CD4-positive, alpha-beta memory T cell (primary cell): Measurements from ENCODE around the gene ELOA2. TPM values are rescaled to one million over a fixed set of nuclear protein-coding genes. Genes with fewer than 3 reads are reported as not detected.
"Not testable (repeated sequence)": the region's sequence is repeated elsewhere in the genome, so short reads cannot be mapped to it uniquely, and the experiment has no call there.

Experiments used
- CTCF ChIA-PET: fragments of 350-600 bp; sonication (Branson Sonifier 250); formaldehyde crosslinking; loops from one replicate; lab custom pipeline; 2021; ENCODE audit warnings: inconsistent platforms; ENCODE audit not compliant: partially characterized antibody; lab: Charles Lee
- POLR2A ChIA-PET: fragments of 350-600 bp; sonication (Branson Sonifier 250); formaldehyde crosslinking; loops from one replicate; lab custom pipeline; 2021; ENCODE audit not compliant: partially characterized antibody; lab: Charles Lee
- DNase-seq, 5 donors: peaks; one replicate each; pipeline versions ENCODE4 v3.0.0 to v3.0.0-alpha.2; 2020 to 2022; ENCODE audit warnings: mixed read lengths in 1 of 5
- H3K27ac ChIP-seq: one replicate; pipeline ENCODE4 v1.7.0; 2013; ENCODE audit warnings: low read depth, low read length
- H3K27me3 ChIP-seq: 2 replicates; pipeline ENCODE4 v1.7.0; 2013; ENCODE audit warnings: mild to moderate bottlenecking, low read length, moderate library complexity; ENCODE audit not compliant: insufficient read depth
- H3K36me3 ChIP-seq: 2 replicates; pipeline ENCODE4 v1.7.0; 2013; ENCODE audit warnings: mild to moderate bottlenecking, low read length, moderate library complexity; ENCODE audit not compliant: insufficient read depth
- H3K4me1 ChIP-seq: 2 replicates; pipeline ENCODE4 v1.7.0; 2013; ENCODE audit warnings: mild to moderate bottlenecking, low read length, moderate library complexity; ENCODE audit not compliant: insufficient read depth
- H3K4me3 ChIP-seq, 2 donors: one replicate each; pipeline ENCODE4 v1.7.0; 2013; ENCODE audit warnings: low read length in 2 of 2, mild to moderate bottlenecking in 1 of 2
- H3K9me3 ChIP-seq, 2 donors: one replicate each; pipeline ENCODE4 v1.7.0; 2013; ENCODE audit warnings: low read length in 2 of 2, control low read depth in 1 of 2; ENCODE audit not compliant: control insufficient read depth in 1 of 2
- H3K27ac Mint-ChIP-seq, 7 donors: one replicate each; pipeline ENCODE4 v1.8.0; 2020 to 2021; ENCODE audit warnings: mixed read lengths in 7 of 7, mild to moderate bottlenecking in 6 of 7, inconsistent platforms in 3 of 7, moderate library complexity in 3 of 7
- H3K27me3 Mint-ChIP-seq, 2 donors: one replicate each; pipeline ENCODE4 v1.8.0; 2020 to 2021; ENCODE audit warnings: mixed read lengths in 2 of 2
- H3K36me3 Mint-ChIP-seq, 2 donors: one replicate each; pipeline ENCODE4 v1.8.0; 2020 to 2021; ENCODE audit warnings: mixed read lengths in 2 of 2, inconsistent platforms in 1 of 2, mild to moderate bottlenecking in 1 of 2
- H3K4me1 Mint-ChIP-seq, 4 donors: one replicate each; pipeline ENCODE4 v1.8.0; 2020 to 2021; ENCODE audit warnings: mixed read lengths in 4 of 4, mild to moderate bottlenecking in 1 of 4
- H3K4me3 Mint-ChIP-seq, 8 donors: one replicate each; pipeline ENCODE4 v1.8.0; 2020 to 2021; ENCODE audit warnings: mixed read lengths in 8 of 8, mild to moderate bottlenecking in 7 of 8, moderate library complexity in 6 of 8, inconsistent platforms in 3 of 8
- H3K9me3 Mint-ChIP-seq, 8 donors: one replicate each; pipeline ENCODE4 v1.8.0; 2020 to 2021; ENCODE audit warnings: mixed read lengths in 8 of 8, mild to moderate bottlenecking in 5 of 8, inconsistent platforms in 3 of 8, moderate library complexity in 1 of 8
- intact Hi-C: fragments of 100-400 bp; cut with micrococcal nuclease; formaldehyde crosslinking; loops from one replicate; pipeline ENCODE4 v1.15.1; 2023
- polyA plus RNA-seq, 2 donors: library from polyadenylated mRNA; unstranded; fragments of 300-500 nt; fragmentation: Illumina TruSeq; gene quantifications; one replicate each; pipeline ENCODE4 v1.2.3, GENCODE V29; 2021
- total RNA-seq, 2 experiments: library from RNA; stranded (reverse); gene quantifications; one replicate each; pipeline ENCODE4 v1.2.3, GENCODE V29; 2021

ELOA2 gene
- total and polyA plus RNA-seq, 4 experiments from 2014 or later = not detected

DNA sequence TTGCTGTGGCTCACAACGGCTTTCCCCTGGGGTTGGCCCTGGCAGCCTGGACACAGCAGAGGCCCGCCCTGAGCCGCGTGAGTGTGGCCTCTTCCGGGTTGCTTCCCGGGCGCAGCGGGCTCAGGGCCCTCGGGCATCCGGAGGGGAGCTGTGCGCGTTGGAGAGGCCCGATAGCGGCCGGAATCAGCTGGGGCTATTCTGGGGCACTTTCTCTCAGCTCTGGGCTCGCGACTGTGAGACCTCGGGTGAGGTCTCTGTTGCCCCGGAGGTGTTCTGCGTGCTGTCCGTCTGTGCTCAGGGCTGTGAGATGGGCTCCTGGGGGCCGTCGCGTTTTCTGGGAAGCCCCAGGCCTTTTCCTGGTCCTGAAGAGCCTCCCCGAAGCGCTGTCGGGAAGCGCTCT lies 830 bp downstream of the ELOA2 start:
- H3K27me3 Mint-ChIP-seq, DNase-seq, H3K4me1 Mint-ChIP-seq, H3K27ac Mint-ChIP-seq, H3K36me3 Mint-ChIP-seq, H3K4me1 ChIP-seq, CTCF ChIA-PET, H3K4me3 ChIP-seq, POLR2A ChIA-PET, intact Hi-C loops, H3K36me3 ChIP-seq, H3K9me3 ChIP-seq, H3K27ac ChIP-seq, H3K4me3 Mint-ChIP-seq, H3K27me3 ChIP-seq: not testable (repeated sequence)
- H3K9me3 Mint-ChIP-seq = peaks cover 0 to 19% (median 9%) of the 10 kb centered on the region in 8 donors

DNA sequence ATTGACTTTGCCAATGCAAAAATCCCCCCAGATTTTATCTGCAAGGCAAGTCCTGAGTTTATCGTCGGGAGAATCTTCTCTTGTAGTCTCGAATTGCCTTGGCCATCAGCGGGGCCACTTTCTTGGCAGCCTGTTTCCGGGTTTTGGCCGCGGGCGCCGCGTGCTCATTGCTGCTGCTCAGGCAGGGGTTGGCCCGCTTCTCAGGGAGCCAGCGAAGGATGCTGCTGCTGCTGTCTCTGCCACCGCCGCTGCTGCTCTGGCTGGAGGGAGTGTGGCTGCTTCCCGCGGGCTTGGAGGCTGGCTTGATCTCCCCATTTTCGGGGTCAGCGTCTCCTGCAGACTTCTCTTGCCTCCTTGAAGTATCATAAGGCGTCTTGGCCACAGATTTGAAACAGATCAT lies 2.5 kb downstream of the ELOA2 start:
- H3K4me3 ChIP-seq = no peak overlapping the region
- intact Hi-C loops = no loop called here
- DNase-seq = no peak
- H3K36me3 Mint-ChIP-seq = peaks cover 0 to 4% of the 10 kb centered on the region in 2 donors
- no peaks in the 10 kb centered on the region for H3K27me3 ChIP-seq
- peaks cover 0 to 19% (median 9%) of the 10 kb centered on the region in 8 donors for H3K9me3 Mint-ChIP-seq
- no peaks in the 10 kb centered on the region for H3K36me3 ChIP-seq
- H3K27me3 Mint-ChIP-seq = peaks cover 0 to 2% of the 10 kb centered on the region in 2 donors
- no peak overlapping the region for H3K27ac Mint-ChIP-seq
- H3K27ac ChIP-seq = no peak overlapping the region
- no peak overlapping the region for H3K4me3 Mint-ChIP-seq
- H3K4me1 Mint-ChIP-seq = no peaks in the 10 kb centered on the region
- ChIA-PET POLR2A (no interaction called here), CTCF (no interaction called here)
- H3K4me1 ChIP-seq = no peaks in the 10 kb centered on the region
- no peaks in the 10 kb centered on the region for H3K9me3 ChIP-seq

DNA sequence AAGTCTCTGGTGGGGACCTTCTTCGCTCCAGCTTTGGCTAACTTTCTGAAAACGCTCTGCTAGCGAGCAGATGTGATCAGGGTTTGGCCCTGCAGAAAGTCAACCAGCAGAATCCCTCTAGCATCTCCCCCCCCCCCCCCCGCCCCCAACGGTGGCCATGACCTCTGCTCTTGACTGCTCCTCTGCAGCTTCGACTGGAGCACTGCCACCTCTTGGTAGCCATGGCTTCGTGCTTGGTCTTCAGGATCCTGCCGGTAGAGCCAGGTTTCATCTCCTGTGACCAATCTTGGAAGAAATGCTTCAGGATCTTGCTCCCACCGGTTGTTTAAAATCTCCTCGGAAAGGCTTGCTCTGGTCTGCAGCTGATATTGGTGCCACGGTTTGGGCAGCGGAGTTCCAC lies 4.5 kb downstream of the ELOA2 start:
- H3K4me1 Mint-ChIP-seq, H3K4me1 ChIP-seq, H3K4me3 Mint-ChIP-seq, H3K36me3 ChIP-seq, POLR2A ChIA-PET, H3K27ac Mint-ChIP-seq, H3K4me3 ChIP-seq, DNase-seq, H3K27me3 Mint-ChIP-seq, H3K27ac ChIP-seq, H3K9me3 ChIP-seq, H3K27me3 ChIP-seq, H3K36me3 Mint-ChIP-seq, intact Hi-C loops, CTCF ChIA-PET: not testable (repeated sequence)
- peaks cover 0 to 19% (median 9%) of the 10 kb centered on the region in 8 donors for H3K9me3 Mint-ChIP-seq

DNA sequence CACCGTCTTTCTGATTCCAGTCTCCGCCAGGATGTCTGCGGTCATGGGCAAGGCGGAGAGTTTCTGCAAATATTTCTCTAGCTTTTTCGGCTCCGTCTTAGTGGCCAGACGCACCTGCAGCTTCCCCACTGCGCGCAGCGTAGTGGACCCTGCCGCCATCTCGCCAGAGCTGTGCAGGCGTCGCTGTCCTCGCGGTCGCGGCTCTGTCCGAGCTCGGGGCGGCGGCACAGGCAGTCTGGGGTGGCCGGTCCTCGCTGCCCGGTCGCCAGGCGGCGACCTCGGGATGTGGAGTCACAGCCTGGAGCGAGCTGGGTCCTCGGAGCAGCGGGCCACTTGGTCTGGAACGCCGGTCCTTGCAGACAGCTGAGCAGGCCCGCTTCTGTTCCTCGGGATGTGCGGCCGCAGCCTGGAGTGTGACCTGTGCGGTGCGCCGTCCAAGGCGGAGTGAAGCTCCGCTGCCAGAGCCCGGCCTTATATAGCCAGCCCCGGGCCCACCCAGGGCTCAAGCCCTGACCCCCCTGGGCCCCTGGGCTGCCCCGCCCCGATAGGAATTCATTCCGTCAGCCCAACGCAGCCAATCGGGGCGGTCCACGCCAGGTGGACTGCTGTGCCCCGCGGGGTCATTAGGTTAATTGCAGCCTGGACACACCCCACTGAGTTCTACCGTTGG lies 5.6 kb downstream of the ELOA2 start:
- H3K9me3 ChIP-seq, DNase-seq, POLR2A ChIA-PET, H3K36me3 Mint-ChIP-seq, H3K36me3 ChIP-seq, H3K27ac Mint-ChIP-seq, intact Hi-C loops, H3K27me3 ChIP-seq, H3K4me3 ChIP-seq, H3K4me3 Mint-ChIP-seq, H3K4me1 ChIP-seq, H3K27ac ChIP-seq, H3K4me1 Mint-ChIP-seq, H3K27me3 Mint-ChIP-seq, CTCF ChIA-PET: not testable (repeated sequence)
- peaks cover 0 to 16% (median 9%) of the 10 kb centered on the region in 8 donors for H3K9me3 Mint-ChIP-seq

DNA sequence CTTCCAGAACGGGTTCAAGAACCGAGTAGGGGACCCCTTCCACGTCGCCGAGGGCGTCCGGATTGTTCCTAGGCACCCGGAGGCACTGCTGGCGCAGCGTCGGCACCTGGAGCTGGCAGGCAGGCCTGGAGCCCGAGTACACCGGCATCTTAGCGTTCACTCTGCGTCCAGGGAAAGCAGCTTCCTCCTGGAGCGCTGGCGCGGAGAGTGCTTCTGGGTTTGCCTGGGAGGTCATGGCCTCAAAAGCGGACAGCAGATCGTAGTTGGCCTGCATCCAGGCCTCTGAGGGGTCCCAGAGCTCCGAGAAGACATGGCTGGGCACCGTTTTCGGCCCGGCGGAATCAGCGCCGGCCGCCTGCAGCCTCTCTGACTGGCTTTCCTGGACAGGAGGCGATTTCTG lies 6.7 kb downstream of the ELOA2 start:
- POLR2A ChIA-PET, H3K27me3 ChIP-seq, H3K27ac ChIP-seq, H3K4me1 ChIP-seq, H3K27ac Mint-ChIP-seq, H3K36me3 ChIP-seq, H3K36me3 Mint-ChIP-seq, H3K9me3 ChIP-seq, CTCF ChIA-PET, DNase-seq, H3K4me3 ChIP-seq, H3K4me3 Mint-ChIP-seq, intact Hi-C loops, H3K27me3 Mint-ChIP-seq, H3K4me1 Mint-ChIP-seq: not testable (repeated sequence)
- peaks cover 0 to 16% (median 8%) of the 10 kb centered on the region in 8 donors for H3K9me3 Mint-ChIP-seq

DNA sequence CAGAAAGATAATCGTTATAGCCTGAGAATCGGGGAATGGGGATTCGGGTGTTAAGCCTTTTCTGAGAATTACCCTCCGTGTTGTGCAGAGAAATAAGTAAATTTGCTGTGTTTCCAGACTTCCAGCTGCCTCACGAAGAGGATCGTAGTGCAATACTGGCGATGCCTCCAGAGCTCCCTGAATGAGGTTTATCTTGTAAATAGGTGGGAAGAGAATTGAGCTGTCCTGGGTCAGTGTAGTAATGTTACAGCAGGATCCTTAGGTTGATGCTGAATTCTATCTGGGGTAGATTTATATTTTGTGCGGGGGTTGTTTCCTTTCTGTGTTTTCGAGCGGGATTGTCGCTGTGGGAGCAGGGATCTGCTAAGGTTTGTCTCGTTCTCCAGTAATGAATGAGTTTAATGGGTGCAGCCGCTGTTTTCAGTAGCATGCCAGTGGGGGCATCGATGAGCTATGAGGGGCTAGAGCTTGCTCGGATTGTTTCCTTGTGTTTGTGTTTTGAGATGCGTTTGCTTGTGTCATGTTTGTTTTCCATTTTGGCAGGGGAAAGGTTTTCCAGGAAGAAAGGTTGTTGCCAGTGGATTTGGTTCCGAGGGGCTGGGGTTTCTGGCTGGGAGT lies 9.8 kb downstream of the ELOA2 start:
- H3K9me3 Mint-ChIP-seq, H3K4me1 Mint-ChIP-seq, H3K9me3 ChIP-seq, H3K27me3 Mint-ChIP-seq, POLR2A ChIA-PET, H3K27me3 ChIP-seq, H3K27ac Mint-ChIP-seq, H3K4me1 ChIP-seq, H3K4me3 Mint-ChIP-seq, H3K4me3 ChIP-seq, DNase-seq, H3K36me3 ChIP-seq, intact Hi-C loops, CTCF ChIA-PET, H3K36me3 Mint-ChIP-seq, H3K27ac ChIP-seq: not testable (repeated sequence)

DNA sequence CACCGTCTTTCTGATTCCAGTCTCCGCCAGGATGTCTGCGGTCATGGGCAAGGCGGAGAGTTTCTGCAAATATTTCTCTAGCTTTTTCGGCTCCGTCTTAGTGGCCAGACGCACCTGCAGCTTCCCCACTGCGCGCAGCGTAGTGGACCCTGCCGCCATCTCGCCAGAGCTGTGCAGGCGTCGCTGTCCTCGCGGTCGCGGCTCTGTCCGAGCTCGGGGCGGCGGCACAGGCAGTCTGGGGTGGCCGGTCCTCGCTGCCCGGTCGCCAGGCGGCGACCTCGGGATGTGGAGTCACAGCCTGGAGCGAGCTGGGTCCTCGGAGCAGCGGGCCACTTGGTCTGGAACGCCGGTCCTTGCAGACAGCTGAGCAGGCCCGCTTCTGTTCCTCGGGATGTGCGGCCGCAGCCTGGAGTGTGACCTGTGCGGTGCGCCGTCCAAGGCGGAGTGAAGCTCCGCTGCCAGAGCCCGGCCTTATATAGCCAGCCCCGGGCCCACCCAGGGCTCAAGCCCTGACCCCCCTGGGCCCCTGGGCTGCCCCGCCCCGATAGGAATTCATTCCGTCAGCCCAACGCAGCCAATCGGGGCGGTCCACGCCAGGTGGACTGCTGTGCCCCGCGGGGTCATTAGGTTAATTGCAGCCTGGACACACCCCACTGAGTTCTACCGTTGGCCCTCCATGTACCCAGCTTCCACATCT lies 11.5 kb downstream of the ELOA2 start:
- H3K36me3 ChIP-seq, CTCF ChIA-PET, intact Hi-C loops, H3K9me3 ChIP-seq, DNase-seq, H3K4me1 ChIP-seq, H3K27ac ChIP-seq, H3K27me3 Mint-ChIP-seq, H3K27ac Mint-ChIP-seq, H3K4me1 Mint-ChIP-seq, H3K36me3 Mint-ChIP-seq, H3K4me3 Mint-ChIP-seq, H3K9me3 Mint-ChIP-seq, H3K4me3 ChIP-seq, H3K27me3 ChIP-seq, POLR2A ChIA-PET: not testable (repeated sequence)
